HG03521 (cell line): ENCODE results near the gene EMX2.

Source experiments
- ATAC-seq: cut with Tn5 transposase; IDR thresholded peaks from one replicate; pipeline ENCODE4 v1.9.1; 2021; ENCODE audit warnings: mild to moderate bottlenecking, moderate library complexity; ENCODE audit not compliant: unreplicated experiment

Gene EMX2

DNA sequence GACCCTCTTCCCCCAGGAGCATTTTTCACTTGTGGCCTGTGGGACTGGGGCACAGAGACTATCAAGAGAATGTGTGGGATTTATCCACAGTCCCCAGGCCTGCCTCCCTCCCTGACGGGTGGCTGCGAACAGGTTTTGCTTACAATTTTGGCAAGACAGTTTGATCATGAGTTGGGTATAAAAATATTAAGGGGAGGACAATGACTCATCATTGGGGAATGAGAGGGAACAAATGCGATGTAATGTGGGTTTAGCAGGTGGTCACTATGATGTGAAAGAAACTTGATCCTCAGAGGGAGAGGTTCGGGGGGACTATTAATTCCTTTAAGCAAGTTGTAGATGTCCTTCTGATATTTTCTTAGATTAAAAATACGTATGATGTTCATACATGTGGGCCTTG lies 52.2 kb downstream of the EMX2 start:
- no peak for ATAC-seq

DNA sequence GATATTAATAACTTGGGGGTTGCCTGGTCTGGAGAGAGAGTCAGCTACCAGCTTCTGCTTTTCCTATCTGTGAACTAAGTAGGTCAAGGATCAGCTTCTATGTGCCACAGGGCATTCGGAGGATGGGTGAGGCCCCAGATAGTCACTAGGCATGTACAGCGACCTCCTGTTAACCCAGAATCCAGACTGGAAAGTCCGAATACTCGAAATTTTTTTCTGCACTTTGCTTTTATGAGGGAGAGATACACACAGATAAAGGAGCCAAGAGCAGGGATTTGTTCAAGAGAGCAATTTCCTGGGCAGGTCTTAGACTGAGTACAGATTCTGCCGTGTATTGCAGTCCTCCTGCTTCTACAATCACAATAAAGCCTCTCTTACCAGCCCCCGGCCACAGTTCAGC lies 54.2 kb downstream of the EMX2 start:
- no peak for ATAC-seq

DNA sequence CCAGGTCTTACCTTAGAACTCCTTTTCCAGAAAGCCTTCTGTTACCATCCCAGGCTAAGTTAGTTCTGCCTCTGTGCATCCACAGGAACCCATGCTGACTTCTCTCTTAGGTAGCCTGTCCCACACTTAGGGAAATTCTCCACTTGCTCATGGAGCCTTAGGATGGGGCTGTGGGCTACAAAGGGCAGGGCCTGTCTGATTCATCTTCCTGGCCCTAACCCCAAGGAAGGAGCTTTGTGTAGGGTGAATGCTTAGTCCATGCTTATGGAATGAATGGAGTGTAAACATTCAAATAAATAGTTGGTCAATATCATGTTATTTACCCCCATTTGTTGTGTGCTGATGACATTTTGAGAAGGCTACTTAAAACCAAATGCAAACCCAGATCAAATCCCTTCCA lies 54.7 kb downstream of the EMX2 start:
- no peak for ATAC-seq
